HepG2 (cell line): Measurements from ENCODE around the gene TMEM174. TPM values are rescaled to one million over a fixed set of nuclear protein-coding genes. Genes with fewer than 3 reads are reported as not detected.

Source experiments
- CREB1 ChIP-seq, 2 experiments: fragments of 450-650 bp in 1 of 2; IDR thresholded peaks; 2 replicates each; pipeline ENCODE4 v1.6.1; 2016 to 2017; ENCODE audit warnings: control low read depth in 1 of 2, mild to moderate bottlenecking in 1 of 2, missing compliant biosample characterization in 1 of 2, missing genetic modification characterization in 1 of 2
- MEIS1 ChIP-seq: sonication (generic); formaldehyde crosslinking; IDR thresholded peaks from 2 replicates; pipeline ENCODE4 v1.9.0; 2021; ENCODE audit warnings: mild to moderate bottlenecking, missing genetic modification reagents, moderate library complexity, borderline replicate concordance
- PTBP1 ChIP-seq: fragments of 200-400 bp; formaldehyde crosslinking; IDR thresholded peaks from 2 replicates; pipeline ENCODE4 v1.6.1; 2018; ENCODE audit warnings: low read length, low read depth; ENCODE audit not compliant: poor library complexity, severe bottlenecking
- SMYD3 ChIP-seq: sonication (generic); formaldehyde crosslinking; IDR thresholded peaks from 2 replicates; pipeline ENCODE4 v1.8.1; 2023; ENCODE audit warnings: mild to moderate bottlenecking, missing genetic modification reagents
- ZFP62 ChIP-seq: sonication (generic); formaldehyde crosslinking; IDR thresholded peaks from 2 replicates; pipeline ENCODE4 v1.4.0; 2020; ENCODE audit warnings: missing genetic modification reagents
- ZNF274 ChIP-seq: sonication (generic); formaldehyde crosslinking; IDR thresholded peaks from 2 replicates; pipeline ENCODE4 v1.5.1; 2020; ENCODE audit warnings: mild to moderate bottlenecking, missing genetic modification reagents
- ZNF296 ChIP-seq: sonication (generic); formaldehyde crosslinking; conservative IDR thresholded peaks from 2 replicates; pipeline ENCODE4 v1.5.0; 2020; ENCODE audit warnings: mild to moderate bottlenecking, missing genetic modification reagents
- ZNF44 ChIP-seq: sonication (generic); formaldehyde crosslinking; IDR thresholded peaks from 2 replicates; pipeline ENCODE4 v1.5.1; 2020; ENCODE audit warnings: mild to moderate bottlenecking, missing genetic modification reagents
- ZNF572 ChIP-seq: sonication (generic); formaldehyde crosslinking; IDR thresholded peaks from 2 replicates; pipeline ENCODE4 v1.5.1; 2020; ENCODE audit warnings: mild to moderate bottlenecking, missing genetic modification reagents
- ZNF644 ChIP-seq: IDR thresholded peaks from 2 replicates; pipeline ENCODE4 v1.6.1; 2016; ENCODE audit warnings: low read depth
- ZNF660 ChIP-seq: sonication (generic); formaldehyde crosslinking; IDR thresholded peaks from 2 replicates; pipeline ENCODE4 v1.5.1; 2020; ENCODE audit warnings: mild to moderate bottlenecking, low read depth, missing genetic modification reagents, borderline replicate concordance
- ZNF878 ChIP-seq: sonication (generic); formaldehyde crosslinking; IDR thresholded peaks from 2 replicates; pipeline ENCODE4 v1.8.1; 2023; ENCODE audit warnings: mild to moderate bottlenecking, missing genetic modification reagents, moderate library complexity
- ZZZ3 ChIP-seq: sonication (generic); formaldehyde crosslinking; IDR thresholded peaks from 2 replicates; pipeline ENCODE4 v1.4.0; 2020; ENCODE audit warnings: missing genetic modification reagents, mild to moderate bottlenecking, borderline replicate concordance
- polyA plus RNA-seq, 8 experiments: library from polyadenylated mRNA; depleted of rRNA in 3 of 8; stranded (reverse) in 7 of 8; unstranded in 1 of 8; fragments of >200 nt; fragmentation: Illumina TruSeq in 4 of 8; extraction: Trizol in 4 of 8; gene quantifications; 2 replicates each; pipeline versions ENCODE4 v1.2.1 to v1.2.3, GENCODE V29; 2011 to 2016; ENCODE audit warnings: low read depth in 4 of 8, missing spikeins in 1 of 8, mixed read lengths in 1 of 8; ENCODE audit not compliant: insufficient read depth in 1 of 8
- total RNA-seq, 5 experiments: library from RNA; depleted of rRNA; stranded (reverse); fragments of >200 nt; fragmentation: Illumina TruSeq; extraction: Trizol; gene quantifications; 2 replicates each; pipeline ENCODE4 v1.2.3, GENCODE V29; 2016; ENCODE audit warnings: low read depth in 1 of 5
- TF ChIP-seq, protein P1 (sequence below): IDR thresholded peaks from 2 replicates; pipeline ENCODE4 v1.6.1; 2016; ENCODE audit warnings: low read depth, borderline replicate concordance
- TF ChIP-seq, protein P2 (sequence below): sonication (generic); formaldehyde crosslinking; IDR thresholded peaks from 2 replicates; pipeline ENCODE4 v1.5.1; 2020; ENCODE audit warnings: mild to moderate bottlenecking, moderate library complexity, missing genetic modification reagents
- TF ChIP-seq, protein P3 (sequence below): sonication (generic); formaldehyde crosslinking; IDR thresholded peaks from 2 replicates; pipeline ENCODE4 v1.4.0; 2020; ENCODE audit warnings: mild to moderate bottlenecking, missing genetic modification reagents, borderline replicate concordance
- TF ChIP-seq, protein P4 (sequence below): sonication (generic); formaldehyde crosslinking; IDR thresholded peaks from 2 replicates; pipeline ENCODE4 v1.8.1; 2023; ENCODE audit warnings: missing genetic modification reagents, inconsistent platforms, borderline replicate concordance
- TF ChIP-seq, protein P5 (sequence below): IDR thresholded peaks from 2 replicates; pipeline ENCODE4 v1.6.1; 2012; ENCODE audit warnings: low read depth, low read length, improper control_type of control experiment

The TMEM174 gene
- total and polyA plus RNA-seq, 2 of the 13 experiments (the other 11 are each of a cell fraction or from before 2014, with no cell fraction given): not detected

DNA sequence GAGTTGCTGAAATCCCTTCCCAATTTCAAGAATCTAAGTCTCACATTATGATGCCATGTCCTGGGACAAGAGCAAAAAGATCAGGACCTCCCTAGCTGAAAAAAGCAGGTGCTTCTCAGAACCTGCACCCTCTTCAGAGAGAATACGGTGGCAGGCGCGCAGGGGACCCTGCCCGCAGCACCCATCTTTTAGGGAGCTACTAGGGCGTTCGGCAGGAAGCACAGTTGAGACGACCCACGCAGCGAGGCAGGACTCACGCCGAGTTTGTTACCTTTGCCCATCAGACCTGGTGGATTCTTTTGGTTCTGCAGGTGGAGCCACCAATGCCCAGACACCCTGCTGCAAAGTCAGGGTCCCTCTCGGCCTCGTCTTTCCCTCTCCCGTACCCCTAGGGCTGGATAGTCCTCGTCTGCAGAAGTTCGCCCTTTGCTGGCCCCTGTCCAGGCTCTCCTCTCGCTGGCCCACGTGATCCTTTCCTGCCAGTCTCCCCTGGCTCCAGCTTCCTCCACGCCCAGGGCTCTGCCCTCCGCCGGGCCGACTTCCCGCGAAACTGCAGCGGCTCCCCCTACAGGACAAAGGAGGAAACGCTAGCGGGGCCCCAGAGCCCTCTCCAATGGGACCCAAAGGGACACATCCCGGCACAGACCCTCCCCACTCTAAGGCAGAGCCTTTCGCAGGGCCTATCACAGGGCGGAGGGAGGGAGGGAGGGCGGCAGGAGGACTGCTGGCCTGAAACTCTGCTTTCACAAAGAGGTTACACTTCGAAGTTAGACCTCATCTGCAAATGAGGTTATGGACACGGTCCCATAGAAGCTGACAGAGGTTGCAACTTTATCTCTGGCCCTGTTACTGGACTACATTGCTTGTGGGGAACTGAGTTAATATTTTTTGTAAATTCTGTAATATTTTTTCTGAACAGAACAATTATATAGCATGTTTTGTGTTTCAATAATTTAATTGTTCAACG is 28.8 kb downstream of the TMEM174 start (continued):
- TF ChIP-seq, protein P1, sequence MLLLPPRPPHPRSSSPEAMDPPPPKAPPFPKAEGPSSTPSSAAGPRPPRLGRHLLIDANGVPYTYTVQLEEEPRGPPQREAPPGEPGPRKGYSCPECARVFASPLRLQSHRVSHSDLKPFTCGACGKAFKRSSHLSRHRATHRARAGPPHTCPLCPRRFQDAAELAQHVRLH: no peak
- TF ChIP-seq ZNF274: 0 out of 2 replicates have a peak, but pooled peaks have one; percentile 52
- TF ChIP-seq PTBP1: no peak
- TF ChIP-seq, protein P2, sequence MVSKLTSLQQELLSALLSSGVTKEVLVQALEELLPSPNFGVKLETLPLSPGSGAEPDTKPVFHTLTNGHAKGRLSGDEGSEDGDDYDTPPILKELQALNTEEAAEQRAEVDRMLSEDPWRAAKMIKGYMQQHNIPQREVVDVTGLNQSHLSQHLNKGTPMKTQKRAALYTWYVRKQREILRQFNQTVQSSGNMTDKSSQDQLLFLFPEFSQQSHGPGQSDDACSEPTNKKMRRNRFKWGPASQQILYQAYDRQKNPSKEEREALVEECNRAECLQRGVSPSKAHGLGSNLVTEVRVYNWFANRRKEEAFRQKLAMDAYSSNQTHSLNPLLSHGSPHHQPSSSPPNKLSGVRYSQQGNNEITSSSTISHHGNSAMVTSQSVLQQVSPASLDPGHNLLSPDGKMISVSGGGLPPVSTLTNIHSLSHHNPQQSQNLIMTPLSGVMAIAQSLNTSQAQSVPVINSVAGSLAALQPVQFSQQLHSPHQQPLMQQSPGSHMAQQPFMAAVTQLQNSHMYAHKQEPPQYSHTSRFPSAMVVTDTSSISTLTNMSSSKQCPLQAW: no peak
- no peak for TF ChIP-seq ZNF660 (CRISPR knock-in tag)
- TF ChIP-seq SMYD3 (CRISPR knock-in tag): no peak
- no peak for TF ChIP-seq ZFP62 (CRISPR knock-in tag)
- no peak for TF ChIP-seq ZNF878
- TF ChIP-seq CREB1 (IDR thresholded peaks at IDR 0.05): no peak
- TF ChIP-seq CREB1 (CRISPR knock-in tag; IDR thresholded peaks at IDR 0.05): no peak
- TF ChIP-seq, protein P3, sequence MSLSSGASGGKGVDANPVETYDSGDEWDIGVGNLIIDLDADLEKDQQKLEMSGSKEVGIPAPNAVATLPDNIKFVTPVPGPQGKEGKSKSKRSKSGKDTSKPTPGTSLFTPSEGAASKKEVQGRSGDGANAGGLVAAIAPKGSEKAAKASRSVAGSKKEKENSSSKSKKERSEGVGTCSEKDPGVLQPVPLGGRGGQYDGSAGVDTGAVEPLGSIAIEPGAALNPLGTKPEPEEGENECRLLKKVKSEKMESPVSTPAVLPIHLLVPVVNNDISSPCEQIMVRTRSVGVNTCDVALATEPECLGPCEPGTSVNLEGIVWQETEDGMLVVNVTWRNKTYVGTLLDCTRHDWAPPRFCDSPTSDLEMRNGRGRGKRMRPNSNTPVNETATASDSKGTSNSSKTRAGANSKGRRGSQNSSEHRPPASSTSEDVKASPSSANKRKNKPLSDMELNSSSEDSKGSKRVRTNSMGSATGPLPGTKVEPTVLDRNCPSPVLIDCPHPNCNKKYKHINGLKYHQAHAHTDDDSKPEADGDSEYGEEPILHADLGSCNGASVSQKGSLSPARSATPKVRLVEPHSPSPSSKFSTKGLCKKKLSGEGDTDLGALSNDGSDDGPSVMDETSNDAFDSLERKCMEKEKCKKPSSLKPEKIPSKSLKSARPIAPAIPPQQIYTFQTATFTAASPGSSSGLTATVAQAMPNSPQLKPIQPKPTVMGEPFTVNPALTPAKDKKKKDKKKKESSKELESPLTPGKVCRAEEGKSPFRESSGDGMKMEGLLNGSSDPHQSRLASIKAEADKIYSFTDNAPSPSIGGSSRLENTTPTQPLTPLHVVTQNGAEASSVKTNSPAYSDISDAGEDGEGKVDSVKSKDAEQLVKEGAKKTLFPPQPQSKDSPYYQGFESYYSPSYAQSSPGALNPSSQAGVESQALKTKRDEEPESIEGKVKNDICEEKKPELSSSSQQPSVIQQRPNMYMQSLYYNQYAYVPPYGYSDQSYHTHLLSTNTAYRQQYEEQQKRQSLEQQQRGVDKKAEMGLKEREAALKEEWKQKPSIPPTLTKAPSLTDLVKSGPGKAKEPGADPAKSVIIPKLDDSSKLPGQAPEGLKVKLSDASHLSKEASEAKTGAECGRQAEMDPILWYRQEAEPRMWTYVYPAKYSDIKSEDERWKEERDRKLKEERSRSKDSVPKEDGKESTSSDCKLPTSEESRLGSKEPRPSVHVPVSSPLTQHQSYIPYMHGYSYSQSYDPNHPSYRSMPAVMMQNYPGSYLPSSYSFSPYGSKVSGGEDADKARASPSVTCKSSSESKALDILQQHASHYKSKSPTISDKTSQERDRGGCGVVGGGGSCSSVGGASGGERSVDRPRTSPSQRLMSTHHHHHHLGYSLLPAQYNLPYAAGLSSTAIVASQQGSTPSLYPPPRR (CRISPR knock-in tag): no peak
- no peak for TF ChIP-seq MEIS1
- no peak for TF ChIP-seq ZNF572 (CRISPR knock-in tag)
- TF ChIP-seq, protein P4, sequence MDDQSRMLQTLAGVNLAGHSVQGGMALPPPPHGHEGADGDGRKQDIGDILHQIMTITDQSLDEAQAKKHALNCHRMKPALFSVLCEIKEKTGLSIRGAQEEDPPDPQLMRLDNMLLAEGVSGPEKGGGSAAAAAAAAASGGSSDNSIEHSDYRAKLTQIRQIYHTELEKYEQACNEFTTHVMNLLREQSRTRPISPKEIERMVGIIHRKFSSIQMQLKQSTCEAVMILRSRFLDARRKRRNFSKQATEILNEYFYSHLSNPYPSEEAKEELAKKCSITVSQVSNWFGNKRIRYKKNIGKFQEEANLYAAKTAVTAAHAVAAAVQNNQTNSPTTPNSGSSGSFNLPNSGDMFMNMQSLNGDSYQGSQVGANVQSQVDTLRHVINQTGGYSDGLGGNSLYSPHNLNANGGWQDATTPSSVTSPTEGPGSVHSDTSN (CRISPR knock-in tag): no peak
- TF ChIP-seq ZZZ3 (CRISPR knock-in tag): no peak
- TF ChIP-seq ZNF644: peak; percentile 61; the same call in 1 of the 2 replicates
- TF ChIP-seq, protein P5, sequence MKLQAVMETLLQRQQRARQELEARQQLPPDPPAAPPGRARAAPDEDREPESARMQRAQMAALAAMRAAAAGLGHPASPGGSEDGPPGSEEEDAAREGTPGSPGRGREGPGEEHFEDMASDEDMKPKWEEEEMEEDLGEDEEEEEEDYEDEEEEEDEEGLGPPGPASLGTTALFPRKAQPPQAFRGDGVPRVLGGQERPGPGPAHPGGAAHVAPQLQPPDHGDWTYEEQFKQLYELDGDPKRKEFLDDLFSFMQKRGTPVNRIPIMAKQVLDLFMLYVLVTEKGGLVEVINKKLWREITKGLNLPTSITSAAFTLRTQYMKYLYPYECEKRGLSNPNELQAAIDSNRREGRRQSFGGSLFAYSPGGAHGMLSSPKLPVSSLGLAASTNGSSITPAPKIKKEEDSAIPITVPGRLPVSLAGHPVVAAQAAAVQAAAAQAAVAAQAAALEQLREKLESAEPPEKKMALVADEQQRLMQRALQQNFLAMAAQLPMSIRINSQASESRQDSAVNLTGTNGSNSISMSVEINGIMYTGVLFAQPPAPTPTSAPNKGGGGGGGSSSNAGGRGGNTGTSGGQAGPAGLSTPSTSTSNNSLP: no peak
- no peak for TF ChIP-seq ZNF44 (CRISPR knock-in tag)
- TF ChIP-seq ZNF296 (CRISPR knock-in tag): no peak
